ENCODE data around the gene ZNF358. TPM values are rescaled to one million over a fixed set of nuclear protein-coding genes. Genes with fewer than 3 reads are reported as not detected.

ZNF358 gene
- total and polyA plus RNA-seq, 10 of the 15 experiments (the other 5 are each of a cell fraction or from before 2014, with no cell fraction given): 0.09 to 6.3 (median 1.9) TPM; not detected in 1

- intact Hi-C loops (cut with micrococcal nuclease; ENCODE audit: unreplicated experiment): no loop called here
- TSS peak; percentile 46 for BruUV-seq (replicated peaks)
Observed at GRCh38 chr19:7471696-7472615, 43.9 kb upstream of the ZNF358 start.

More at GRCh38 chr19:7471696-7472615, 43.9 kb upstream of the ZNF358 start:
- ChIA-PET SMC1A (ENCODE audit: uncharacterized antibody, unreplicated experiment) (no interaction called here), CTCF (interaction anchor here (0.5 kb wide), 1 partner anchor 73 kb away, joined by 3 read pairs; no protein-coding TSS in a partner anchor), RAD21 (ENCODE audit: unreplicated experiment) (no interaction called here), POLR2A (no interaction called here)
- in situ Hi-C loops (cut with MboI): no loop called here
- Histone ChIP-seq H3K27me3 (replicated peaks in 1 of 2; ENCODE audit: control insufficient read depth in 2 of 2, insufficient read depth in 2 of 2, low read length in 1 of 2) (no peaks in the 10 kb centered on the region), H3K27ac (ENCODE audit: control insufficient read depth, insufficient read depth) (no peak overlapping the region), H3K79me2 (ENCODE audit: control insufficient read depth, insufficient read depth, low read length) (no peaks in the 10 kb centered on the region), H3K9ac (ENCODE audit: control insufficient read depth, insufficient read depth, low read length) (no peak overlapping the region), H2AFZ (ENCODE audit: control insufficient read depth, low read depth, low read length) (no peak overlapping the region), H3K9me3 (replicated peaks; ENCODE audit: control insufficient read depth, insufficient read depth, low read length) (no peaks in the 10 kb centered on the region), H3K36me3 (ENCODE audit: control insufficient read depth in 2 of 2, insufficient read depth in 2 of 2, low read length in 1 of 2) (peaks cover 0 to 23% of the 10 kb centered on the region in 2 experiments; a peak in 2 of 4 replicates), H3K4me2 (ENCODE audit: control insufficient read depth, insufficient read depth) (peak overlapping the region; percentile 13; the same call in 1 of the 2 replicates), H3K4me1 (ENCODE audit: control insufficient read depth, insufficient read depth, low read length) (peaks cover 17% of the 10 kb centered on the region), H4K20me1 (ENCODE audit: control insufficient read depth, insufficient read depth) (no peaks in the 10 kb centered on the region), H3K4me3 (no peak overlapping the region)
- FAIRE-seq: no peak
- WGBS (ENCODE audit: insufficient coverage, insufficient replicate concordance, low lambda C conversion rate, missing lambda C conversion rate): 65% methylated on average over 42 of the region's 42 CpGs
- no peak for DNase-seq (ENCODE audit: low read depth, low spot score)
- peak; percentile 47 for ATAC-seq
- TF ChIP-seq RUNX3 (IDR thresholded peaks at IDR 0.05; ENCODE audit: low read length) (peak; percentile 60), CREM (IDR thresholded peaks at IDR 0.05; ENCODE audit: low read depth) (peak; percentile 17; the same call in 1 of the 2 replicates), NFXL1 (IDR thresholded peaks at IDR 0.05; ENCODE audit: borderline replicate concordance) (no peak), BRCA1 (IDR thresholded peaks at IDR 0.05; ENCODE audit: low read depth, low read length) (no peak), PAX5 (IDR thresholded peaks at IDR 0.05; ENCODE audit: borderline replicate concordance, low read depth, low read length) (no peak), BCL3 (IDR thresholded peaks at IDR 0.05; ENCODE audit: borderline replicate concordance, insufficient read depth, low read depth, low read length, poor library complexity, severe bottlenecking) (peak; percentile 9), JUNB (IDR thresholded peaks at IDR 0.05) (peak; percentile 44; the same call in 1 of the 2 replicates), IKZF1 (conservative IDR thresholded peaks at IDR 0.05) (0 out of 2 replicates have a peak, but pooled peaks have one; percentile 20), SIX5 (IDR thresholded peaks at IDR 0.05; ENCODE audit: low read depth, low read length, severe bottlenecking) (no peak), BHLHE40 (IDR thresholded peaks at IDR 0.05; ENCODE audit: borderline replicate concordance in 1 of 2, low read depth in 2 of 2, low read length in 1 of 2) (peak; percentile 37 to 58; a peak in 3 of 4 replicates), CHD2 (IDR thresholded peaks at IDR 0.05; ENCODE audit: borderline replicate concordance, low read depth, low read length) (no peak), NFIC (IDR thresholded peaks at IDR 0.05; ENCODE audit: low read depth, low read length) (peak; percentile 53; the same call in 1 of the 2 replicates), RAD51 (IDR thresholded peaks at IDR 0.05) (no peak), TARDBP (IDR thresholded peaks at IDR 0.05; ENCODE audit: borderline replicate concordance) (no peak), MTA3 (IDR thresholded peaks at IDR 0.05; ENCODE audit: borderline replicate concordance, low read length) (0 out of 2 replicates have a peak, but pooled peaks have one; percentile 9), PKNOX1 (IDR thresholded peaks at IDR 0.05) (0 out of 2 replicates have a peak, but pooled peaks have one; percentile 13), EZH2 (IDR thresholded peaks at IDR 0.05; ENCODE audit: borderline replicate concordance, control insufficient read depth, low read depth, low read length) (no peak), IKZF2 (IDR thresholded peaks at IDR 0.05) (0 out of 4 replicates have a peak, but pooled peaks of 1 of the 2 experiments have one; percentile 10)

All from GM12878 (cell line).